CD1c-positive myeloid dendritic cell (primary cell): Measurements from ENCODE around the gene FABP2.
A peak's percentile ranks its signal among the peaks of the same experiment; 100 is the strongest.
"Not testable (repeated sequence)": the region's sequence is repeated elsewhere in the genome, so short reads cannot be mapped to it uniquely, and the experiment has no call there.

Experiments used
- DNase-seq: peaks from one replicate; pipeline ENCODE4 v3.0.0-alpha.2; 2016; ENCODE audit errors: extremely low spot score

FABP2 gene

GRCh38 chr4:119321921-119322687 lies at the start of gene FABP2:
FABP2 (minus strand) TSS chr4:119322138; CDS start chr4:119322102, 36 bp downstream.
- DNase-seq, result no peak

DNA sequence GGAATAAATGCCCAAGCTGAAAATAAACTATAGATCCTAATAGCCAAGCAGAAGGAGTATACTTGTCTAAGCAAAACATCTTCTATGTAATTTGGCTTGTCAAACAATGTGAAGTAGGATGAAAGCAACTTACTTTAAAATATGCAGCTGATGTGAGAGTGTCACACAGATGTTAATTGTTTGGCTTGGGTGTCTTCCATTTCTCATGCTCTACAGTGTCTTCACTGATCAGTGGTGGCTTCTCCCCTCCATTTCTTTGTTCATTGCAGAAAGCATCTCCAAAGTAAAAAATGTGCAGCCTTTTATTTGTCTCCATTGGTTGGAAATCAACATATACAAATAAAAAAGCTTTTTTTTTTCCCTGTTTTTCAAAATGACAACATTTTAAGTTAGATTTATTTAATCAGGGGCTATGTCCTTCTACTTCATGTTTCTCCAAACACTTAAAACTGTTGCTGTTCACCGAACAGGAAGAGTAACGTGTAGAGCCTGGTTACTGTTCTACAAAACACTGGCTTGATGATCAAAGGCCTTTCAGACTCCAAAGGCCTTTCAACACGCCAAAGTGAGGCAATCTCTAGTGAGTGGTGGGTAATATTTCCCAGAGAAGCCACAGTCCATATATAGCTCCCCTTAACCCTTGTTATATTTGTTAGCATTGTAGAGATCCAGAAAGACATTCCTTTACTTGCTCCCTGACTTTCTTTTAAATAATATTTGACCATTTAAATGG lies 49.2 kb upstream of the FABP2 start:
- DNase-seq, result not testable (repeated sequence)

DNA sequence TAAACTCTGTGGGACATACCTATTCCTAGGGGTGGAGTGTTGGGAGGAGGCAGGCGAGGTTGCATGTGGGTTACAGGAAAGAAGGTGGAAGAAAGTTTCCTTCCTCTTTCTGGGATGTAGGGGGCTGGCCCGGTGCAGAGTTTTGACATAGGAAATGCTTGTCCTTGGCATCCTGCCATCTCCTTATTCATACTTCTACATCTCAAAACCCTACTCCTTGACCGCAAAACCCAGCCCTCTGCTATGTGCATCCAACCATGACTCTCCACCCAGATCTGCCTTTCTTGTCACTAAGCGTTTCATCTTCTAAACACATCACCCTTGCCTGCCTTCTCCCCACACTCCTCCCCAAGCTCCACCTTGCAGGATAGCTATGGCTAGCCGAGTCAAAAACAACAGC lies 48.5 kb upstream of the FABP2 start:
- peak; percentile 46 for DNase-seq

- DNase-seq, result not testable (repeated sequence)
Measured at GRCh38 chr4:119366802-119367201, 44.9 kb upstream of the FABP2 start.

DNA sequence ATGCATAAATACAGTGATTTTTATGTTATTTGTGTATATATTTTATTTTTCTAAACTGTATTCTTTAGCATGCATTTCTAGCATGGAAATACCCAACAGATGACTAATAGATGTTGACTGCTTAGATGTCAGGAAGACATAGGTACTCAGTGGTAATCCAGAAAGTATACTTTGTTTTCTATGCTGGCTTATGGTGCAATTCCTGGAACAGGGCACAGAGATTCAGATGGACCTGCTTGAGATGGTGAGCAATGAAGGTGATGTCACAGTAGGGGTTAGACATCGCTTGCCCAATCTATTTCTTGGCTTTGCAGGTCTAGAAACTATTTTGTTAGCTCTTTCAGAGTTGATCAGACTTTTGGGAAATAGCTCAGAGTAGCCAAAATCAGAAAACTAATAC lies 42.3 kb upstream of the FABP2 start:
- not testable (repeated sequence) for DNase-seq

DNA sequence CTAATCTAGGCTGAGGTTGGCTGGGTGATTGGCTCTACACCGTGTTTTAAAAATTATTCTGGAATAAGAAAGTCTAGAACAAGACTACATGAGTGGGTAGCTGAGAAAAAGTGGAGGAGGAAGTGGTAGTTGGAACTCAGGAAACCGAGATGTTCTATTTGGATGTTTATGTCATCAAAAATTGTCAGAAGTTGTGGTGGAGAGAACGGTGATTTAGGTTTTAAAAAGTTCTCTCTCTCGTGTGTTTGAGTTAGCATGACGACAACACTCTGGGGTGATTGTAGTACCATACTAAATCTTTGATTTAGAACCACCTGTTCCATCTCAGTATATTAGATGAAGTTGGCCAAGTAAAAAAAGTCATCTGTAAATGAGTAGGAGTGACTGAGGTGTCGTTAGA lies 41.4 kb upstream of the FABP2 start:
- DNase-seq, result not testable (repeated sequence)

DNA sequence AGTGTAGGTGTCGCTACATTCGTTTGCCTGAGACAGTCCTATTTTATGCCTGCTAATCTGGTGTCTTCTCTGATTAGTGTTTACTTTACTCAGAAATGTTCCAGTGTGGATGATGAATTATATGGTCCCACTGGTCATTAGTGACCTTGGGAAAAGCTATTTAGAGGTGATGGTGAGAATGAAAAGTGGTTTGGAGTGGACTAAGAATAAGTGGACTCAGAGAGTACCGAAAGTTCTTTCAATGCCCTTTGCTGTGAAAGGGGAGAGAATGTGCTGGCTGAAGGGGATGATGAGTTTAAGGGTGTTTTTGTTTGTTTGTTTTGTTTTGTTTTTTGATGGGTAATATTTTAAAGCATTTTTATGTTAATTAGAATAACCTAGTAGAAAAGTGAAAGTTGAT lies 40.5 kb upstream of the FABP2 start:
- DNase-seq, result not testable (repeated sequence)

DNA sequence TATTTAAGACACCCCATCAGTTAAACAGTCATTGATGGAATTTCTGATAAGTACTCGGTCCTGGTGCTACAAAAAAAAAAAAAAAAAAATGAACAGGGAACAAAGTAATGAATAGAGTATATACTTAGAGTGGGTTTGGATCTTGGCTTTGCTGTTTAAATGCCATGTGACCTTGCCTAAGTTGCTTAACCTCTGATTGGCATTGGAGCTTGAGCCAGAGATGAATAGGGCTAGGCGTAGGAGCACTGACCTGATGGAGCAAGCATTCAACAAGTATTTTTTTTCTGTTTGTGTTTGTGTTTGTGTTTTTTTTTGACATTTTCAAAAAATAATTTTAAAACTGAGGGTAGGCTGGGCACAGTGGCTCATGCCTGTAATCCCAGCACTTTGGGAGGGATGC lies 37.9 kb upstream of the FABP2 start:
- DNase-seq, result not testable (repeated sequence)

- DNase-seq, result not testable (repeated sequence)
Measured at GRCh38 chr4:119356796-119357195, 34.9 kb upstream of the FABP2 start.

DNA sequence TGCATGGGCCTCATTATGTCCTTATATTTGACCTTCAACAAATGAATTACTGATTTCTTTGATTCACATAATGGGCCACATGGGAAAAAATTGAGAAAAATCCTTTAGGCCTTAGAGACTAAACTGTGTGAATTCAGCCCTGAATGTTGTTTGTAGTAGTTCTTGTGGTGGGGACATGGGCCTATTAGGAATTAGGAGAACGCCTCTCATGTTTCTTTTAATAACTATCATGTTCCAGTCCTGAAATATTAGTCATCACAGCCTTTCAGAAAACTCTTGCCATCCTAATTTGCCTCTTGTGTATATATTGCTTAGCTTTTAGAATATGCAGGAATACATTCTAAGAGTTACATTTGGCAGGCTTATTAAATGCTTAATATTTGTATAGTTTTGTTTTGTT lies 34.1 kb upstream of the FABP2 start:
- not testable (repeated sequence) for DNase-seq

- not testable (repeated sequence) for DNase-seq
Measured at GRCh38 chr4:119353364-119353763, 31.4 kb upstream of the FABP2 start.

- not testable (repeated sequence) for DNase-seq
Measured at GRCh38 chr4:119348169-119348568, 26.2 kb upstream of the FABP2 start.

- not testable (repeated sequence) for DNase-seq
Measured at GRCh38 chr4:119343293-119343692, 21.4 kb upstream of the FABP2 start.

DNA sequence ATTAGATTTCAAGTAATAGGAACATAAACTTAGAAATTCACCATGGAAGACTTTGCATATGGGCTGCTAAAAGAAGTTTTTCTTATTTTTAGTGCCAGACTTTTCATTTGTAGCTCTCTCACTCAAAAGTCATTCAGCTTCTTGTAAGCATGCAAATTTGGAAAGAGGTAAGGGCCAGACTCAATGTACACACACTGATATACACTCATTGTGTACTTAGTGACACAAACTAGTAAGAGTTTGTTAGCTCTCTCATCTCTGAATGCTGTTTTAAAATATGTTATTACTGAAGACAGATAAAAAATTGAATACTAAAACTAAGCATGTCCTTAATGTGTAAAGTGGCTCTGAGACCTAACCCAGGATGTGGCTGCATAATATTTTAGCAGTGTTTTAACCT lies 18.0 kb upstream of the FABP2 start:
- DNase-seq, result not testable (repeated sequence)

DNA sequence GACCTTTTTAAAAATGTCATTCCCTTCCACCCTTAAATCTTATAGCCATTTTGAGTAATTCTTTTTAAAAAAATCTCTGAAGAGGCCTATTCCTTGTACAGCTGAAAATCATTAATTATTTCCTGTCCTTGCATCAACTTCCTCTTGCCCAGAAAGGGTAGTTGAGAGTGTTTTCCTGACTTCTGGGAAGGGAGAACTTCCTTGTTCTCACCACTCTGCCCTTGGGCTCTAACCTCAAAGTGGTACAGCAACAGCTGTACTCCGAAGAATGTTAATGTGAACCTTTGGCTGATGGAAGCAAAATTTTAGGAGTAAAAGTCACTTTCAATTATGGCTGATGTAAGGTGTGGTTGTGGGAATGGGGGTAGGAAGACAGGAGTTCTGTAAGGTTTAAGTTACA lies 15.1 kb upstream of the FABP2 start:
- DNase-seq, result peak; percentile 40

DNA sequence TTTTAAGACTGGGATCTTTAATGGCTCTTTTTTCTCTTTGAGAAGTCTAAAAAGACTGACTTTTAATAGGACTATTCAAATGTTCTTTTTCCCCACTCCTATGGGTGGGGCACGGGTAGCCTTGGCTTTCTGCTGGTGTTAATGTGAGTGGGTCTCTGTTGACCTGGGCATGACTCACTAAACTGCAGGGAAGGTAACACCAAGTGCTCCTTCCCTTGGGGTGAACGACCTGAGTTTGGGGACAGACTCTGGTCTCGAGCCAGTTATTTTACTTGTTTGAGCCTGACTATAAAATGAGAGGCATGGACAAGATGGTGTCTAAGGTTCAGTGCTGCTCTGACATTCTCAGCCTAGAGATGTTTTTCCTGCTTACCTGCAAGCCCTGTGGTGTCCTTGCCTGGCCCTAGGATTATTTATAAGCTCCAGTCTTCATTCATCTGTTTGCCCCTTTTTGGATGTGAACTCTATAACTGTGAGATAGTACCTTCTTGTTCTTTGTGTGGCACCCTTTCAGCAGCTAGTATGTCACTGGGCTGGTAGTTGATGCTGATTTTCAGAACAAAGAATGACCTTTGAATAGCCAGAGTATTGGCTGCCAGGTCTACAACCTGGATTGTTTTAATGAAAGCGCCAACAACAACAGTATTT lies 14.5 kb upstream of the FABP2 start:
- not testable (repeated sequence) for DNase-seq

GRCh38 chr4:119329835-119330620 lies 8.1 kb upstream of the FABP2 start:
- no peak for DNase-seq

DNA sequence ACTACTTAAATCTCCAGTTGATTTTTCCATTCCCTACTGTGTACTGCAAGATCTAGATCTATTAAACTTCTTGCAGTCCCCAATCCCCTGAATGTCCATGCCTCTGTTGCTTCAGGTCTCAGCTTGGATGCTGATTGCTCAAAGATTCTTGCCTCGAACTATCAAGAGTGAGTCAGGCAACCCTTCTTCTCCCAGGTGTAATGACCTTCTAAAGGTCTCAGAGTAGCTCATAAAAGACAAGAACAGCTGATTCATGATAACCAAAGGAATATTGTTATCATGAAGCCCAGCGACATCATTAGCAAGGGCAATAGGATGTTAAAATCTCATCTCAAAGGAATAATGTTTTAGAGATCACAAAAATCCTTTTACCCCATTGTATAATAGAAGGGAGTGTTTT lies 6.8 kb upstream of the FABP2 start:
- no peak for DNase-seq

DNA sequence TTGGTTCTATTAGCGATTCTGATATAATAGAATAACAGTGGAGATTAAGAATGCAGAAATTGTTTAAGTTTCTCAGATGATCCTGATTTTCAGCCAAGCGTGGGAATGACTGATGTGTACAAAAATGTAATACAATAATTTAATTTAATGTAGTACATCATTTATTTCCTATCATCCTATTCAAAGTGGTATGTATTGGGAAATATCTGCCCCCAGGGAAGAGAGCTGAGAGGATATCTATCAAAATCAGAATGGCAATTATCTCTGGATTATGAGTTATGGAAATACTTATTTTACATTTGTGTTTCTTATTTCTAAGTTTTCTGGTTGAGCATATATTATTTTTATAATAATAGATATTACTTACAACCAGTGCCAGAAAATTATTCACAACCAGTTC lies 3.9 kb downstream of the FABP2 start:
- DNase-seq, result no peak

DNA sequence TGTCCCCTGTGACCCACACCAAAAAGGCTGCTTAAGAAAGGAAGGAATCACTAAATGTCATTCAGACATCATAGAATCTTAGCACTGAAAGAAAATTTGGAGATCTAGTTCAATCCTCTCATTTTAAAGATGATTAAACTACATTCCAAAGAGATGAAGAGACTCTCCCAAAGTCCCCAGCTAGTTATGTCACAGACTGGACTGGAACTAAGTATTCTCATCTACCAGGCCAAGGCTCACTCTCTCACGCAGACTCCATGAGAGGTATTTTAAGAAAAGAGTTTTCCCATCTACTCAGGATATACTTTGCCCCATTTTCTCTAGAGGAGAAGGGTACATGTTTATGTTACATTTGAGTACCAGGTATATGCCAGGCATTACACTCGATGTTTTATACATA lies 6.9 kb downstream of the FABP2 start:
- DNase-seq, result no peak

GRCh38 chr4:119314356-119314755 lies 7.6 kb downstream of the FABP2 start:
- peak; percentile 29 for DNase-seq

DNA sequence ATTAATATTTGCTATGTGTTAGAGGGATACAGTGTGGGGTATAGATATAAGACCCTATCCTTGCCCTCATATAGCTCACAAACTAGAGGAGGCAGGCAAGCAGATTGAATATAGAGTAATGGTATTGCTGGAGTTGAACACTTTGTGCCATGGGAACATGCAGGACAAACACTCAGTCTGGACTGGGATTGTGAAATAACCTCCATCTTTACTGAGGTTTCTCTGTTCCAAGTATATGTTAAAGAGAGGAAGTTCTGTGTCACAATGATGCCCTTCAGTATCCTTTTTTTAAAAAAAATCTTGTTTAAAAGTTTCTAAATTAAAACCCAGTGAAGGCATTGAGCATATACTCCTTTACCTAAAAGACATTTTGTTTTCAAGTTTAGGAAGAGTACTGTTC lies 8.7 kb downstream of the FABP2 start:
- DNase-seq, result no peak
